ENCODE data around the gene CGN. TPM values are rescaled to one million over a fixed set of nuclear protein-coding genes. Genes with fewer than 3 reads are reported as not detected.

Gene CGN
- total and polyA plus RNA-seq, 2 donors (not counting 3 experiments of a cell fraction or from before 2014, with no cell fraction given), result 0.32 to 0.73 TPM

- Histone ChIP-seq H2AFZ (ENCODE audit: low read depth, low read length) (no peak overlapping the region), H3K4me3 (replicated peaks in 1 of 3; ENCODE audit: insufficient read depth in 1 of 3, low read depth in 1 of 3, low read length in 3 of 3) (no peak overlapping the region), H3K79me2 (ENCODE audit: control insufficient read depth, insufficient read depth, low read length) (no peaks in the 10 kb centered on the region), H3K36me3 (ENCODE audit: control insufficient read depth in 2 of 2, extremely low read depth in 1 of 2, insufficient read depth in 2 of 2, low read length in 2 of 2) (no peaks in the 10 kb centered on the region), H3K4me1 (ENCODE audit: control insufficient read depth, extremely low read depth, insufficient read depth, low read length) (peaks cover 7% of the 10 kb centered on the region), H4K20me1 (replicated peaks; ENCODE audit: control insufficient read depth, extremely low read depth, insufficient read depth, low read length) (no peaks in the 10 kb centered on the region), H3K9me1 (replicated peaks; ENCODE audit: control insufficient read depth, extremely low read depth, insufficient read depth, low read length) (no peaks in the 10 kb centered on the region), H3K4me2 (ENCODE audit: insufficient read depth, low read length) (no peak overlapping the region), H3K27me3 (ENCODE audit: control insufficient read depth in 2 of 2, insufficient read depth in 2 of 2, low read length in 2 of 2) (no peaks in the 10 kb centered on the region), H3K27ac (ENCODE audit: insufficient read depth, low read depth, low read length) (no peak overlapping the region), H3K9me3 (replicated peaks; ENCODE audit: control insufficient read depth, insufficient read depth, low read length) (no peaks in the 10 kb centered on the region), H3K9ac (replicated peaks; ENCODE audit: extremely low read depth, insufficient read depth, low read length) (no peak overlapping the region)
- dilution Hi-C loops (cut with MboI; ENCODE audit: extremely low pct_ligation_motif_present, low sequenced_read_pairs) (no loop called here), intact Hi-C loops (cut with micrococcal nuclease) (loop anchor here (10.0 kb wide), 1 partner anchor 479 kb away; no protein-coding TSS in a partner anchor)
- BruUV-seq (replicated peaks), result no TSS peak
- POLR2A ChIA-PET, result no interaction called here
- CTCF ChIA-PET, result interaction anchor here (0.5 to 2.0 kb wide), 15 partner anchors 10 to 301 kb away, joined by 3 to 20 read pairs (median 4); no protein-coding TSS in a partner anchor
- TF ChIP-seq POLR2A (IDR thresholded peaks at IDR 0.05; ENCODE audit: low read depth, low read length) (no peak), MYC (IDR thresholded peaks at IDR 0.05; ENCODE audit: low read depth, low read length) (no peak), CTCF (IDR thresholded peaks at IDR 0.05; ENCODE audit: extremely low read depth in 1 of 2, insufficient read depth in 1 of 2, low read depth in 1 of 2, low read length in 2 of 2) (no peak), FOS (IDR thresholded peaks at IDR 0.05; ENCODE audit: borderline replicate concordance, insufficient read depth, low read length) (no peak), EZH2 (IDR thresholded peaks at IDR 0.05; ENCODE audit: borderline replicate concordance, low read depth, low read length, severe bottlenecking) (no peak), JUN (IDR thresholded peaks at IDR 0.05; ENCODE audit: borderline replicate concordance, insufficient read depth, insufficient read length, low read depth) (no peak), GATA2 (IDR thresholded peaks at IDR 0.05; ENCODE audit: insufficient read depth, insufficient read length, low read depth, low read length) (no peak), POLR2AphosphoS5 (IDR thresholded peaks at IDR 0.05; ENCODE audit: insufficient read depth, low read depth, low read length) (no peak)
- TF ChIP-seq, protein P1, sequence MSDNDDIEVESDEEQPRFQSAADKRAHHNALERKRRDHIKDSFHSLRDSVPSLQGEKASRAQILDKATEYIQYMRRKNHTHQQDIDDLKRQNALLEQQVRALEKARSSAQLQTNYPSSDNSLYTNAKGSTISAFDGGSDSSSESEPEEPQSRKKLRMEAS (IDR thresholded peaks at IDR 0.05; ENCODE audit: insufficient read depth, insufficient read length), result no peak
- FAIRE-seq, result no peak
- DNase-seq (ENCODE audit: low read depth, low spot score), result no peak
Observed at GRCh38 chr1:151535326-151536271, 24.4 kb downstream of the CGN start.
